Prostate gland (tissue), 2 donors: ENCODE data around the gene MZB1.

Source experiments
- POLR2A ChIP-seq: fragments of 450-650 bp; IDR thresholded peaks from one replicate; pipeline ENCODE4 v1.6.1; 2016; ENCODE audit warnings: antibody characterized with exemption, mild to moderate bottlenecking
- TF ChIP-seq, protein P1 (sequence below), 4 experiments: fragments of 200-600 bp in 2 of 4; fragments of 450-650 bp in 2 of 4; sonication (generic) in 2 of 4; IDR thresholded peaks; 1 replicate in 3 of 4; 2 replicates in 1 of 4; pipeline ENCODE4 v1.5.1; 2016 to 2019; ENCODE audit warnings: antibody characterized with exemption in 4 of 4, mild to moderate bottlenecking in 2 of 4, moderate library complexity in 2 of 4

DNA sequence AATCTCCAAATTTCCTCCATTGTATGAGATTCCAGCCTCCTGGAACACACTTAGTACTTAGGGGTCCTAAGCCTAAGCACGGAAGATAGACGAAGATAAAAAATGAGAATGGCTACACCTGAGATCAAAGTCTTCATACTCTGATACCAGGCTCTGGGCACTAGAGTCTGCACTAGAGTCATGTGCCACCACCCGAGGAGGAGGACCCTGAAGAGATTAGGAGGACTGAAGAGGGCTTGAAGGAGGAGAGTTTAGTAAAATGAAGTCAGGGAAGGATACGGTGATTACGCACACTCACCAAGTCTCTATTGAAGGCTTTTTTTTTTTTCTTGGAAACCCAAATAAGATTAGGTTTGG is 14.7 kb upstream of the MZB1 start:
- no peak for TF ChIP-seq POLR2A
- TF ChIP-seq, protein P1, sequence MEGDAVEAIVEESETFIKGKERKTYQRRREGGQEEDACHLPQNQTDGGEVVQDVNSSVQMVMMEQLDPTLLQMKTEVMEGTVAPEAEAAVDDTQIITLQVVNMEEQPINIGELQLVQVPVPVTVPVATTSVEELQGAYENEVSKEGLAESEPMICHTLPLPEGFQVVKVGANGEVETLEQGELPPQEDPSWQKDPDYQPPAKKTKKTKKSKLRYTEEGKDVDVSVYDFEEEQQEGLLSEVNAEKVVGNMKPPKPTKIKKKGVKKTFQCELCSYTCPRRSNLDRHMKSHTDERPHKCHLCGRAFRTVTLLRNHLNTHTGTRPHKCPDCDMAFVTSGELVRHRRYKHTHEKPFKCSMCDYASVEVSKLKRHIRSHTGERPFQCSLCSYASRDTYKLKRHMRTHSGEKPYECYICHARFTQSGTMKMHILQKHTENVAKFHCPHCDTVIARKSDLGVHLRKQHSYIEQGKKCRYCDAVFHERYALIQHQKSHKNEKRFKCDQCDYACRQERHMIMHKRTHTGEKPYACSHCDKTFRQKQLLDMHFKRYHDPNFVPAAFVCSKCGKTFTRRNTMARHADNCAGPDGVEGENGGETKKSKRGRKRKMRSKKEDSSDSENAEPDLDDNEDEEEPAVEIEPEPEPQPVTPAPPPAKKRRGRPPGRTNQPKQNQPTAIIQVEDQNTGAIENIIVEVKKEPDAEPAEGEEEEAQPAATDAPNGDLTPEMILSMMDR (IDR thresholded peaks at IDR 0.05), result no peak
